Heart left ventricle (tissue), 16 donors: ENCODE results near the gene GALNT2. TPM values are rescaled to one million over a fixed set of nuclear protein-coding genes. Genes with fewer than 3 reads are reported as not detected.

Experiments used
- ATAC-seq, 4 donors: fragments of 200-7000 bp; cut with Tn5 transposase; one replicate each; pipeline ENCODE4 v1.9.1; 2020 to 2022; ENCODE audit warnings: moderate library complexity in 4 of 4, mild to moderate bottlenecking in 3 of 4, moderate number of reproducible peaks in 1 of 4
- DNase-seq, 5 donors: peaks; one replicate each; pipeline ENCODE4 v3.0.0-alpha.2; 2020
- H3K27ac ChIP-seq, 12 donors: fragments of 200-600 bp; sonication (generic) in 4 of 12; one replicate each; pipeline versions ENCODE4 v1.5.0 to v1.8.0; 2016 to 2022; ENCODE audit warnings: mild to moderate bottlenecking in 2 of 12
- H3K27me3 ChIP-seq, 9 donors: fragments of 200-600 bp; sonication (generic) in 2 of 9; one replicate each; pipeline versions ENCODE4 v1.5.1 to v1.8.0; 2016 to 2022; ENCODE audit warnings: mild to moderate bottlenecking in 3 of 9
- H3K36me3 ChIP-seq, 9 donors: fragments of 200-600 bp; sonication (generic) in 2 of 9; one replicate each; pipeline versions ENCODE4 v1.5.0 to v1.8.0; 2018 to 2022; ENCODE audit warnings: mild to moderate bottlenecking in 2 of 9
- H3K4me1 ChIP-seq, 12 donors: fragments of 200-600 bp; sonication (generic) in 4 of 12; one replicate each; pipeline versions ENCODE4 v1.5.0 to v1.8.0; 2016 to 2022; ENCODE audit warnings: mild to moderate bottlenecking in 3 of 12
- H3K4me3 ChIP-seq, 12 donors: fragments of 200-600 bp; sonication (generic) in 4 of 12; one replicate each; pipeline versions ENCODE4 v1.5.0 to v1.8.0; 2017 to 2022; ENCODE audit warnings: mild to moderate bottlenecking in 9 of 12, moderate library complexity in 4 of 12
- H3K9me3 ChIP-seq, 12 donors: fragments of 200-600 bp; sonication (generic) in 4 of 12; one replicate each; pipeline versions ENCODE4 v1.5.0 to v1.8.0; 2016 to 2022; ENCODE audit warnings: mild to moderate bottlenecking in 1 of 12
- CTCF ChIP-seq, 12 donors: fragments of 200-600 bp; sonication (generic) in 4 of 12; IDR thresholded peaks; one replicate each; pipeline versions ENCODE4 v1.5.0 to v1.8.0; 2018 to 2022; ENCODE audit warnings: antibody characterized with exemption in 12 of 12, mild to moderate bottlenecking in 5 of 12
- POLR2A ChIP-seq, 2 donors: fragments of 450-650 bp; IDR thresholded peaks; one replicate each; pipeline ENCODE4 v1.6.1; 2017; ENCODE audit warnings: antibody characterized with exemption in 2 of 2, mild to moderate bottlenecking in 2 of 2, moderate library complexity in 2 of 2
- WGBS, 4 donors: extraction: QIAGEN DNeasy Blood & Tissue Kit in 2 of 4; methylation state at CpG; one replicate each; pipeline versions ENCODE4 v1.1.5 to v1.1.7; 2013 to 2018; 5-methylcytosine and 5-hydroxymethylcytosine counted together
- intact Hi-C, 10 donors: fragments of 100-400 bp; cut with DNase I; formaldehyde crosslinking; loops; one replicate each; pipeline versions ENCODE4 v1.11.1 to v1.14.2; 2022
- polyA plus RNA-seq, 2 donors: library from polyadenylated mRNA; stranded (reverse); fragments of 200-250 nt; gene quantifications; one replicate each; pipeline ENCODE4 v1.2.3, GENCODE V29; 2013
- total RNA-seq, 9 donors: library from RNA; depleted of rRNA in 2 of 9; stranded (reverse); fragments of >200 nt in 2 of 9; fragmentation: NEBNext Ultra II Directional in 3 of 9; extraction: Animal tissue kit (Norgen Biotek cat#: 25700) in 3 of 9; gene quantifications; one replicate each; pipeline versions ENCODE4 v1.1.0 to v1.2.4, GENCODE V29; 2016 to 2023
- donor health status: ischemic (EF 13 %, LVEDD 7.1; RV severe dilation, severe dysfunction).
- donor health status: healthy with polysubstance abuse.
- donor health status: DM: no; HTN: yes; CAD: no.
- donor health status: DM: no; HTN: no; CAD: no.
- donor health status: ischemic (EF 25% LVEDD 6.9; RV normal size, moderate dysfunction).
- donor health status: ischemic (EF 25% LVEDD 5.7; RV mildly dilated, moderate dysfunction).
- donor health status: healthy.
- donor health status: DM: yes; HTN: yes; CAD: no.
- donor health status: ischemic (EF 35%, LVEDD 5.7; RV mildly dilated, moderate dysfunction).
- donor health status: nonischemic (EF 11% LVEDD 7.7; RV severe dilation, severe dysfunction).
- donor health status: DM: yes; HTN: yes; CAD: no.
- donor health status: PGD.
- donor health status: ischemic (EF 29% LVEDD 5.4; RV normal size, mild dysfunction).
- donor health status: nonischemic (EF 23%, LVEDD 6.1; RV moderate dilation, normal function).

GALNT2 gene
- total and polyA plus RNA-seq, 11 donors: 10.1 to 44.9 (median 31.6) TPM

- Histone ChIP-seq H3K27me3 (no peaks in the 10 kb centered on the region), H3K9me3 (no peaks in the 10 kb centered on the region), H3K4me3 (no peak overlapping the region), H3K27ac (no peak overlapping the region), H3K36me3 (peaks cover 0 to 4% (median 0%) of the 10 kb centered on the region in 9 donors), H3K4me1 (peaks cover 0 to 50% (median 38%) of the 10 kb centered on the region in 12 donors)
- WGBS, 4 donors: 96 to 98% (median 96%) methylated on average over 3 of the region's 3 CpGs
- TF ChIP-seq CTCF (IDR thresholded peaks at IDR 0.05) (no peak), POLR2A (IDR thresholded peaks at IDR 0.05) (no peak)
- no peak for ATAC-seq
- no peak for DNase-seq
- intact Hi-C loops: no loop called here
Measured at GRCh38 chr1:230100932-230101331, 33.9 kb downstream of the GALNT2 start.

GRCh38 chr1:230101556-230101955 lies 34.5 kb downstream of the GALNT2 start:
- DNase-seq (no peak), ATAC-seq (no peak)
- intact Hi-C loops: no loop called here
- H3K27me3 ChIP-seq: no peaks in the 10 kb centered on the region
- 38 to 56% (median 46%) methylated on average over 2 of the region's 2 CpGs for WGBS, 4 donors
- H3K9me3 ChIP-seq: no peaks in the 10 kb centered on the region
- TF ChIP-seq CTCF (IDR thresholded peaks at IDR 0.05) (no peak), POLR2A (IDR thresholded peaks at IDR 0.05) (no peak)
- H3K27ac ChIP-seq: no peak overlapping the region
- H3K4me3 ChIP-seq: no peak overlapping the region
- peaks cover 0 to 4% (median 0%) of the 10 kb centered on the region in 9 donors for H3K36me3 ChIP-seq
- H3K4me1 ChIP-seq: peaks cover 0 to 56% (median 39%) of the 10 kb centered on the region in 12 donors

GRCh38 chr1:230102046-230102445 lies 35.0 kb downstream of the GALNT2 start:
- intact Hi-C loops: no loop called here
- H3K27me3 ChIP-seq: no peaks in the 10 kb centered on the region
- H3K9me3 ChIP-seq: no peaks in the 10 kb centered on the region
- peaks cover 0 to 4% (median 0%) of the 10 kb centered on the region in 9 donors for H3K36me3 ChIP-seq
- TF ChIP-seq CTCF (IDR thresholded peaks at IDR 0.05) (no peak), POLR2A (IDR thresholded peaks at IDR 0.05) (no peak)
- H3K4me3 ChIP-seq: no peak overlapping the region
- H3K4me1 ChIP-seq: peaks cover 0 to 61% (median 39%) of the 10 kb centered on the region in 12 donors
- no peak overlapping the region for H3K27ac ChIP-seq
- ATAC-seq (no peak), DNase-seq (no peak)
- WGBS, 4 donors: 80 to 93% (median 88%) methylated on average over 5 of the region's 5 CpGs

DNA sequence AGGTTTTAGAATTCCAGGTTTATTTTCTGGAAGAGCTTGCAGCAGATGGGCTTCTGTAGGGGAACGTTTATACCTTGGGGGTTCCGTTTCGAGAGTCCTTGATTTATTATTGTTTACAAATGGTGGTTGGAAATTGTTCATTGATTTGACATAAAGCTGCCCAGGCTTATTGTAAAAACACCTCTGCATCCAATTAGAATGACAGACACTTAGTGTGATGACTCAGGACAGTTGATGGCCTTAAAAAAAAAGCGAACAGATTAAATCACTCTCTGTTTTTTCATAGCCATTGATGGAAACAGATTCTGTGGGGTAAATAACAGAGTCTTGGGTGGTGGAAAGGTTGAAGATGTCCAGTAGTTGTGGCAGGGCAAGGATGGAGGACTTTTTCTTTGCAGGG lies 35.4 kb downstream of the GALNT2 start:
- intact Hi-C loops: no loop called here
- TF ChIP-seq POLR2A (IDR thresholded peaks at IDR 0.05) (no peak), CTCF (IDR thresholded peaks at IDR 0.05) (no peak)
- 97 to 100% (median 99%) methylated on average over 4 of the region's 4 CpGs for WGBS, 4 donors
- Histone ChIP-seq H3K4me1 (peaks cover 0 to 64% (median 39%) of the 10 kb centered on the region in 12 donors), H3K27me3 (no peaks in the 10 kb centered on the region), H3K36me3 (peaks cover 0 to 4% (median 0%) of the 10 kb centered on the region in 9 donors), H3K9me3 (no peaks in the 10 kb centered on the region), H3K4me3 (no peak overlapping the region), H3K27ac (no peak overlapping the region)
- ATAC-seq: no peak
- no peak for DNase-seq
